ENCODE results near the gene SS18L1. TPM values are rescaled to one million over a fixed set of nuclear protein-coding genes. Genes with fewer than 3 reads are reported as not detected.

SS18L1 gene
- total RNA-seq, 4 donors from 2014 or later: 14.7 to 23.2 (median 22.1) TPM

DNA sequence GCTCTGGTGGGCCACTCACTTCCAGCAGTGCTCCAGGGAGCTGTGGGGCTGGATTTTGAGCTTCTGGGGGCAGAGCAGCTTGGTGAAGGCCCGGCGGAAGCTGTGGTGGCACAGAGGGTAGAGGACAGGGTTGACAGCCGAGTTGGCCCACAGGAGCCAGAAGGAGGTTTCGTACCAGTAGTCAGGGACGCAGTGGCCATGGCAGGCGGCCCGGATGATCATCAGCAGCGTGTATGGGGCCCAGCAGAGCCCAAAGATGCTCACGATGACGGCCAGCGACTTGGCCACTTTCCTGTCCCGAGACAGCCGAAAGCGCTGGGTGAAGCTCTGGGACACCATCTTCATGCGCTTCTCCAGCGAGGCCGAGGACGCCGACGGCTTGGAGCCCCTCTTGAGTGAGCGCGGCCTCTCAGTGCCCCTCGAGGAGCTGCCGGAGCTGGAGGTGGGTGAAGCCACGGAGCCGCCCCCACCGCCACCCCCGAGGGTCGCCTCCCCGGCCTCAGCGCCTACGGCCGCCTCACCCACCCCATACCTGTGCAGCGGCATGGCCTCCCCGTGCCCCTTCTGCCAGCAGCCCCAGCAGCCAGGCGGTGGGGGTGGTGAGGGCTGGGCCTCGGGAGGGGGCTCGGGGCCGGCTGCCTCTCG lies 72.5 kb downstream of the SS18L1 start:
- intact Hi-C loops (cut with DNase I; ENCODE audit: low total_unique reads): no loop called here
- no peak overlapping the region for H3K27ac ChIP-seq
- H3K27me3 ChIP-seq: peaks cover 84% of the 10 kb centered on the region
- no peak overlapping the region for H3K4me3 ChIP-seq
- TF ChIP-seq POLR2A (IDR thresholded peaks at IDR 0.05): no peak
- no peak for TF ChIP-seq EP300 (IDR thresholded peaks at IDR 0.05; ENCODE audit: low read depth)
- TF ChIP-seq CTCF (IDR thresholded peaks at IDR 0.05): no peak
- TF ChIP-seq POLR2AphosphoS5 (IDR thresholded peaks at IDR 0.05): no peak
- H3K9me3 ChIP-seq: no peaks in the 10 kb centered on the region
- no peak for DNase-seq
- 71% methylated on average over 31 of the region's 40 CpGs; no CpG with 5 or more reads in 1 of the 2 donors for WGBS, 2 donors (ENCODE audit: low coverage in 1 of 2)
- H3K4me1 ChIP-seq: peaks cover 3 to 15% (median 13%) of the 10 kb centered on the region in 4 donors
- in situ Hi-C loops (cut with MboI; ENCODE audit: low pct_ligation_motif_present in 1 of 4, low pct_unique_long_range_greater_than_20kb in 1 of 4, low sequenced_read_pairs in 3 of 4): no loop called here
- H3K36me3 ChIP-seq: no peaks in the 10 kb centered on the region

DNA sequence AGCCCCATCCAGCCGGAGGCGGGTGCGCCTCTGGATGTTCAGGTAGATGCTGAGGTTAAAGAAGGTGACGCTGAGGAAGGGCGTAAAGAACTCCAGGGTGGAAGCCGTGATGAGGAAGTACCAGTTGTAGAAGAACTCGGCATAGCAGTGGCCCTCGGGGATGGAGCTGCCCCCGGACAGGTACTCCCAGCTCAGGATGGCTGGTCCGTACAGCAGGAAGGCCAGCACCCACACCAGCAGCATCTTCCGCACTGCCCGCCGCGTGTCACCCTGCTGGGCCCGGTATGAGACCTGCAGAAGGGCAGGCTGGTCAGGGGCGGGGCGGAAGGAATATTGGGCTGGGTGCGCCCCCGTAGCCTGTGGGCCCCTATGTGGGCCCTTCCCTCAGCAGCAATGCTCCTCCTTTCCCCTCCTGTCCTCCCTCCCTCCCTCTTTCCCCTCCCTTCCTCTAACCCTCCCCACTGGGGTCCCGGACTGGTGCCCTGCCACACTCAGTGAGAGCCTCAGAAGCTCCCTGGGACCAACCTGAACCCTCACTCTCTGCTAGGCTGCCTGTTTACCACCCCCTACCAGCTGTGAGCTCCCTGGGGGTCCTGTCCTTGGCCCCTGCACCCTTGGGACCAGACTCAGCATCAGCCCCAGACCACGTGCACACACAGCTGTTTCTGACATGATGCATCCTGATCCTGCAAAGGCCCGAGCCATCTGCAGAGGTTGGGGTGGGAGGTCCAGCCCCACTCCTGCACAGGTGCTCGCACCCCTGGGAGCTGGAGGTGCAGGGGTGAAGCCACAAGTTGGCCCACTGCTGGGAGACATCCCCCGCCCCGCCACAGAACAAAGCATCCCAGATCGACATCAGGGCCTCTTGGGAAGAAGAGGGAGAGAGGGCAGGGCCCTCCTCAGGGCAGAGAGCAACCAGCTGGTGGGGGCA lies 73.3 kb downstream of the SS18L1 start:
- peaks cover 84% of the 10 kb centered on the region for H3K27me3 ChIP-seq
- intact Hi-C loops (cut with DNase I; ENCODE audit: low total_unique reads): no loop called here

DNA sequence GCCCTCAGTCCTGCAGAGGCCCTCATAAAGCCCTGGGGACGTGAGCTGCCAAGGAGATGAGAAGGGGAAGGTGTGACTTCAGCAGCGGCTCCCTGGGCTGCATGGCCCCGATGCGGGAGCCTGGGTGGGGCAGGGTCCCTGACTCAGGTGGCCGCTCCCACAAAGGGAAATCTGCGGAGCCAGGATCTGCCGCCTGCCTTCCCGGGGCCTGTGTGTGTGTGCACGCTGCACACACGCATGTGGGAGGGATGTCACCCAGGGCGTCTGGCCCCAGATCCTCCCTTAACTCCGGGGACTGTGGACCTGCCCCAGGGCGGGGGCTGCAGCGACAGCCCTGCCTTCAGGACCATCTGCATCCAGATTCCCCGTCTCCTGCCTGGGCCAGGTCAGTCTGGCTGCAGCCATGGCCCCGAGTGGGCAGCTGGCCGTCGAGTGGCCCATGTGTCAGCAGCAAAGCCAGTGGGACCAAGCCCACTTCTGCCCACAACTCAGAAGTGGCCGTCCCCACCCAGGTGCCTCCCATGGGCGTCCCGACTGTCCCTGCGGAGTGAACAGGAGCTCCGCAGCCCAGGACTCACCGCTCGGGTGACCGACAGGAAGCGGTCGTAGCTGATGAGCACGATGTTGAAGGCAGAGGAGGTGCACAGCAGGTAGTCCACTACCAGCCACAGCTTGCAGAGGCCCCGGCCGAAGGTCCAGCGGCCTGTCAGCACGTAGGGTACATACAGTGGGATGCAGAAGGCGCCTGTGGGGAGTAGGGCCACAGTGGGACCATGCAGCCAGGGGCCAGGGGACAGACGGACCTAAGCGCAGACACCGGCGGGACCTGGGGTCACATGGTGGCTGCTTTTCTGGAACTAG lies 74.6 kb downstream of the SS18L1 start:
- intact Hi-C loops (cut with DNase I; ENCODE audit: low total_unique reads): no loop called here
- H3K4me1 ChIP-seq: peaks cover 3 to 15% (median 13%) of the 10 kb centered on the region in 4 donors
- H3K9me3 ChIP-seq: no peaks in the 10 kb centered on the region
- peaks cover 90% of the 10 kb centered on the region for H3K27me3 ChIP-seq
- TF ChIP-seq POLR2AphosphoS5 (IDR thresholded peaks at IDR 0.05) (no peak), POLR2A (IDR thresholded peaks at IDR 0.05) (no peak), EP300 (IDR thresholded peaks at IDR 0.05; ENCODE audit: low read depth) (no peak)
- no peaks in the 10 kb centered on the region for H3K36me3 ChIP-seq
- H3K4me3 ChIP-seq: no peak overlapping the region
- 62% methylated on average over 38 of the region's 38 CpGs; no CpG with 5 or more reads in 1 of the 2 donors for WGBS, 2 donors (ENCODE audit: low coverage in 1 of 2)
- no peak for DNase-seq
- in situ Hi-C loops (cut with MboI; ENCODE audit: low pct_ligation_motif_present in 1 of 4, low pct_unique_long_range_greater_than_20kb in 1 of 4, low sequenced_read_pairs in 3 of 4): no loop called here
- no peak overlapping the region for H3K27ac ChIP-seq

More for the DNA sequence above, 73.3 kb downstream of the SS18L1 start:
- in situ Hi-C loops (cut with MboI; ENCODE audit: low pct_ligation_motif_present in 1 of 4, low pct_unique_long_range_greater_than_20kb in 1 of 4, low sequenced_read_pairs in 3 of 4): no loop called here
- peaks cover 3 to 15% (median 13%) of the 10 kb centered on the region in 4 donors for H3K4me1 ChIP-seq
- H3K9me3 ChIP-seq: no peaks in the 10 kb centered on the region
- no peaks in the 10 kb centered on the region for H3K36me3 ChIP-seq
- H3K4me3 ChIP-seq: no peak overlapping the region
- H3K27ac ChIP-seq: no peak overlapping the region
- WGBS, 2 donors (ENCODE audit: low coverage in 1 of 2): 64 to 67% methylated on average over 3 to 26 of the region's 26 CpGs
- no peak for TF ChIP-seq CTCF (IDR thresholded peaks at IDR 0.05)
- no peak for TF ChIP-seq POLR2A (IDR thresholded peaks at IDR 0.05)
- TF ChIP-seq EP300 (IDR thresholded peaks at IDR 0.05; ENCODE audit: low read depth): no peak
- no peak for TF ChIP-seq POLR2AphosphoS5 (IDR thresholded peaks at IDR 0.05)
- DNase-seq: no peak

- peaks cover 3 to 15% (median 13%) of the 10 kb centered on the region in 4 donors for H3K4me1 ChIP-seq
- 3% methylated on average over 39 of the region's 84 CpGs; no CpG with 5 or more reads in 1 of the 2 donors for WGBS, 2 donors (ENCODE audit: low coverage in 1 of 2)
- H3K36me3 ChIP-seq: no peaks in the 10 kb centered on the region
- no peak for TF ChIP-seq POLR2A (IDR thresholded peaks at IDR 0.05)
- TF ChIP-seq CTCF (IDR thresholded peaks at IDR 0.05): no peak
- no peak for TF ChIP-seq EP300 (IDR thresholded peaks at IDR 0.05; ENCODE audit: low read depth)
- peaks cover 95% of the 10 kb centered on the region for H3K27me3 ChIP-seq
- DNase-seq: no peak
- intact Hi-C loops (cut with DNase I; ENCODE audit: low total_unique reads): no loop called here
- H3K27ac ChIP-seq: no peak overlapping the region
- H3K9me3 ChIP-seq: no peaks in the 10 kb centered on the region
- peak overlapping the region in 3 of 4 donors; percentile 21 to 45 (median 42) for H3K4me3 ChIP-seq
- in situ Hi-C loops (cut with MboI; ENCODE audit: low pct_ligation_motif_present in 1 of 4, low pct_unique_long_range_greater_than_20kb in 1 of 4, low sequenced_read_pairs in 3 of 4): no loop called here
Measured at GRCh38 chr20:62219101-62219991, 75.8 kb downstream of the SS18L1 start.
